SK-N-SH (cell line): ENCODE measurements around the gene SENP1.

Source experiments
- CTCF ChIP-seq: fragments of 200-600 bp; sonication (generic); IDR thresholded peaks from 2 replicates; pipeline ENCODE4 v1.6.1; 2017; ENCODE audit warnings: antibody characterized with exemption, mild to moderate bottlenecking, moderate library complexity
- EP300 ChIP-seq, 2 experiments: IDR thresholded peaks; 2 replicates each; pipeline versions ENCODE4 v1.4.0 to v1.6.1; 2012; ENCODE audit warnings: borderline replicate concordance in 1 of 2, low read depth in 1 of 2, low read length in 1 of 2
- EZH2phosphoT487 ChIP-seq: fragments of 200-600 bp; sonication (generic); IDR thresholded peaks from 2 replicates; pipeline ENCODE4 v1.6.1; 2017; ENCODE audit warnings: low read depth, mixed run types, mild to moderate bottlenecking, antibody characterized with exemption, moderate library complexity, borderline replicate concordance
- FOXM1 ChIP-seq: IDR thresholded peaks from 2 replicates; pipeline ENCODE4 v1.4.0; 2012; ENCODE audit warnings: low read depth, mild to moderate bottlenecking
- GABPA ChIP-seq: IDR thresholded peaks from 2 replicates; pipeline ENCODE4 v1.4.0; 2012; ENCODE audit warnings: low read depth, mild to moderate bottlenecking
- MAX ChIP-seq: IDR thresholded peaks from 2 replicates; pipeline ENCODE4 v1.4.0; 2012; ENCODE audit warnings: low read depth
- POLR2AphosphoS5 ChIP-seq: IDR thresholded peaks from 2 replicates; pipeline ENCODE4 v1.6.1; 2012; ENCODE audit warnings: low read depth, low read length
- SMC3 ChIP-seq: IDR thresholded peaks from 2 replicates; pipeline ENCODE4 v1.6.1; 2012; ENCODE audit warnings: low read depth, low read length, improper control_type of control experiment
- TEAD4 ChIP-seq: IDR thresholded peaks from 2 replicates; pipeline ENCODE4 v1.4.0; 2012; ENCODE audit warnings: mild to moderate bottlenecking, borderline replicate concordance; ENCODE audit not compliant: insufficient read depth
- YY1 ChIP-seq: IDR thresholded peaks from 2 replicates; pipeline ENCODE4 v1.4.0; 2012; ENCODE audit warnings: low read depth, mild to moderate bottlenecking
- ZBTB33 ChIP-seq: IDR thresholded peaks from 2 replicates; pipeline ENCODE4 v1.4.0; 2012; ENCODE audit warnings: low read depth, borderline replicate concordance

- TF ChIP-seq CTCF (no peak), ZBTB33 (no peak), GABPA (no peak), EP300 (IDR thresholded peaks at IDR 0.05; ENCODE audit: borderline replicate concordance in 1 of 2, low read depth in 1 of 2, low read length in 1 of 2) (no peak), YY1 (no peak), TEAD4 (no peak), MAX (no peak), POLR2AphosphoS5 (no peak), SMC3 (no peak), FOXM1 (no peak), EZH2phosphoT487 (no peak)
Measured at GRCh38 chr12:48010366-48010970, 95.4 kb downstream of the SENP1 start.
